ENCODE measurements around the gene ZDHHC24.

Gene ZDHHC24

DNA sequence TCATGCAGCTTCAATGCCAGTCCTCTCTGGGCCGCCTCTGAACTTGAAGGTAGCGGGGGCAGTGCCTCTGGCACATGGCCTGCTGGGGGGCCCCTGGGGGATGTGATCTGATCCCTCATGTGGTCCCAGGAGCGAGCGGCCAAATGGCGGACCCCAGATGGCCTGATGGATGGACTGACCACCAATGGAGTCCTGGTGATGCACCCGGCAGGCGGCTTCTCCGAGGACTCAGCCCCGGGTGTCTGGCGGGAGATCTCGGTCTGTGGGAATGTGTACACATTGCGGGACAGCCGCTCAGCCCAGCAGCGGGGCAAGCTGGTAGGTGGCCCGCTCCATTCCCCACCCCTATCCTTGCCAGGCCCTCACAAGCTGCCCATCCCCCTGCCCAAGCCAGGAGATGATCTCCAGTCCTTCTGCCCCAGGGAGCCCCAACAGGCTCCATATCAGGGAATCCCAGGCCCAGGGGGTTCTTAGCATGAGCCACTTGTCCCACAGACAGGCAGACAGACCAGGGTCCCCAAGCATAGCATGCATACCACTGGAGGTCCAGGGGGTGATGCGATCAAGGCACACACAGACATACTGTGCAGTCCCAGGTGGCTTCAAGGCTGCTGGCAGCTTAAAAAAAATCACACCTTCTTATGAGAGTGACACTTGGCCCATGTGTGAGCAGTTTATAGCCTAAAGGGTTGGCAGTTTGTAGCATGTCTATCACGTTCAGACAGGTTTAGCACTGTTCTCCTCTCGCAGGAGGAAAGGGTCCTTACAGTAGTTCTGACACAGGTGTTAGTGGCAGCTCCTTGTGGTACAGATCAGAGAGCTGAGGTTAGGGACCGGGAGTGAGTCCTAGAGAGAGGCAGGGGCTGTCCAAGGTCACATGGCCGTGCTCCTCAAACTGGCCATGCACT lies 72.0 kb downstream of the ZDHHC24 start:
- DNase-seq (ENCODE audit: low read depth in 2 of 2) = no peak

DNA sequence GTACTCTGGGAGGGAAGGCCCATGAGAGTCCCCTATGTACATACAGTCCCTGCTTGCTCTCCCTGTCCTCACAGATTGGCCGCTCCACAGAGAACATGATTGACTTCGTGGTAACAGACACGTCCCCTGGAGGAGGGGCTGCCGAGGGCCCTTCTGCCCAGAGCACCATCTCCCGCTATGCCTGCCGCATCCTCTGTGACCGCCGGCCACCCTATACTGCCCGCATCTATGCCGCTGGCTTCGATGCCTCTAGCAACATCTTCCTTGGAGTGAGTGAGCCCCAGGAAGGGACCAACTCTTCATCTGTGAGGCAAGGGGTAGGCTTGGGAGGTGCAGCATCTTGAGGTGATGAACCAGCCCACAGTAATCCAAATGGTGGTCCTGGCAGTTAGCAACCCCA lies 72.7 kb downstream of the ZDHHC24 start:
- no peak for DNase-seq (ENCODE audit: low read depth in 2 of 2)

GRCh38 chr11:66472054-66472453 lies 73.8 kb downstream of the ZDHHC24 start:
- no peak for DNase-seq (ENCODE audit: low read depth in 2 of 2)

GRCh38 chr11:66471142-66471541 lies 74.7 kb downstream of the ZDHHC24 start:
- DNase-seq (ENCODE audit: low read depth in 2 of 2) = no peak

All from fibroblast of skin of left biceps (primary cell).